NCI-H748 (cell line): Measurements from ENCODE around the gene KIF9.
"Not testable (repeated sequence)": the region's sequence is repeated elsewhere in the genome, so short reads cannot be mapped to it uniquely, and the experiment has no call there.

ENCODE experiments used
- DNase-seq: peaks from one replicate; lab custom pipeline; 2025; ENCODE audit not compliant: unreplicated experiment; lab: John Stamatoyannopoulos, UW

Gene KIF9

GRCh38 chr3:47193871-47194859 is 88.4 kb downstream of the KIF9 start:
- DNase-seq, result no peak

- DNase-seq, result no peak
Observed at GRCh38 chr3:47186285-47186684, 96.3 kb downstream of the KIF9 start.

- DNase-seq, result not testable (repeated sequence)
Observed at GRCh38 chr3:47181685-47182084, 100.9 kb downstream of the KIF9 start.

- not testable (repeated sequence) for DNase-seq
Observed at GRCh38 chr3:47180011-47180410, 102.6 kb downstream of the KIF9 start.
